ENCODE data around the gene ARRDC4. TPM values are rescaled to one million over a fixed set of nuclear protein-coding genes. Genes with fewer than 3 reads are reported as not detected.
"Not testable (repeated sequence)": the region's sequence is repeated elsewhere in the genome, so short reads cannot be mapped to it uniquely, and the experiment has no call there.

ARRDC4 gene
- total RNA-seq, 2 experiments from 2014 or later = 0.09 TPM; not detected in 1

GRCh38 chr15:97976766-97977503 lies 16.4 kb downstream of the ARRDC4 start:
- no peaks in the 10 kb centered on the region for H3K4me1 Mint-ChIP-seq
- no peaks in the 10 kb centered on the region for H3K27me3 Mint-ChIP-seq
- no peaks in the 10 kb centered on the region for H3K9me3 Mint-ChIP-seq (ENCODE audit: low read depth)
- no peaks in the 10 kb centered on the region for H3K36me3 Mint-ChIP-seq
- H3K4me3 Mint-ChIP-seq = no peak overlapping the region
- CTCF ChIA-PET = no interaction called here
- no peak overlapping the region for H3K27ac Mint-ChIP-seq
- ATAC-seq = no peak
- DNase-seq = no peak

DNA sequence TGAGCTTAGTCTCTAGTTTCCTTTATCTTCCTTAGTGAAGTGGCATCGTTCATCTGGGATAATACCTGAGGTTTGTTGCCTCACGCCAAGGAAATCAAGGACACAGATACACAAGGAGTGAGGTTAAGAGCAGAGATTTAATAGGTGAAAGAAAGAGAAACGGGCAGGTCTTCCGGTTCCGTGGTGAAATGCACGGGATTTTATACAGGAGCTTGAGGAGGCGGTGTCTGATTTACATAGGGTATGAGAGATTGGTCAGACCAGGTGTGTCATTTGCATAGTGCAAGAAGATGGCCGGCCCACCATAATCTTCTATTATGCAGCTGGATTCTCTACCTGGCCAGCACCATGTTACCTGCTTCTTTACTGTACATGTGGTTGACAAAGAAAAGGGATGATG lies 17.2 kb downstream of the ARRDC4 start:
- CTCF ChIA-PET = no interaction called here
- ATAC-seq = no peak
- H3K9me3 Mint-ChIP-seq (ENCODE audit: low read depth) = no peaks in the 10 kb centered on the region

DNA sequence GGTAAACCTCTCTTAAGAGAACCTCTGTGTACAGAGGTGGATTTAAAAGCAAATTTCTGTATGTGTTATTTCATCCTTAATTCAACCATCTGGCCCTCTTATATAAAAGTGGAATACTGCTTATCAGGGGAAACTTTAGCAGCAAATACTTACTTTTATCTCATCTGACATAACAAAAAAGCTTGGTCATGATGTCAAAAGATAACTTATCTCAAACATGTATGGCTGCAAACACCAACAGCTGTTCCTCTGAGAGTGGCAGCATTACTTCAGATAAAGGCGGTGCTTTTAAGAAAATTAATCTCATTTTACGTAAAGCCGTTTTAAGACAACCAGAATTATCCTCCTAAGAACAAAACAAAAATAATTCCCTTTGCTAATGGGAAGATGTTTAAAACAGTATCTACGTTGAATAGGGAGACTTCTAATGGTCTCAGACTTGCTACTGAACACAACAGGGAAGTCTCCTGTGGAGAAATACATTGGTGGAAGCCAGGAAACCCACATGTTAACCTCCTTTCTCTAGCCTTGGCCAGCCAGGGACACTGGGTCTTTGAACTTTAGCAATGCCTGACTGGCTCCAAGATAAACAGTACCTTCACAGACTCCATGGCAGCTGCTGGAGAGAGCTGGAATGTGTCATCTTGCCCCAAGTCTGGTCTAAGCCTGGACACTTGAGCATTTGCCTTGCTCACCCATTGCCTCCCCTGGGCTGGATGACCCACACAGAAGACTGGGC lies 18.1 kb downstream of the ARRDC4 start:
- H3K4me3 Mint-ChIP-seq = no peak overlapping the region
- DNase-seq (no peak), ATAC-seq (no peak)
- no peaks in the 10 kb centered on the region for H3K27me3 Mint-ChIP-seq
- no peaks in the 10 kb centered on the region for H3K9me3 Mint-ChIP-seq (ENCODE audit: low read depth)
- H3K4me1 Mint-ChIP-seq = no peaks in the 10 kb centered on the region
- H3K36me3 Mint-ChIP-seq = no peaks in the 10 kb centered on the region
- CTCF ChIA-PET = no interaction called here
- H3K27ac Mint-ChIP-seq = no peak overlapping the region

More for the DNA sequence above, 17.2 kb downstream of the ARRDC4 start:
- Mint-ChIP-seq H3K4me1 (no peaks in the 10 kb centered on the region), H3K27me3 (no peaks in the 10 kb centered on the region), H3K36me3 (no peaks in the 10 kb centered on the region), H3K4me3 (no peak overlapping the region), H3K27ac (no peak overlapping the region)
- DNase-seq = no peak

DNA sequence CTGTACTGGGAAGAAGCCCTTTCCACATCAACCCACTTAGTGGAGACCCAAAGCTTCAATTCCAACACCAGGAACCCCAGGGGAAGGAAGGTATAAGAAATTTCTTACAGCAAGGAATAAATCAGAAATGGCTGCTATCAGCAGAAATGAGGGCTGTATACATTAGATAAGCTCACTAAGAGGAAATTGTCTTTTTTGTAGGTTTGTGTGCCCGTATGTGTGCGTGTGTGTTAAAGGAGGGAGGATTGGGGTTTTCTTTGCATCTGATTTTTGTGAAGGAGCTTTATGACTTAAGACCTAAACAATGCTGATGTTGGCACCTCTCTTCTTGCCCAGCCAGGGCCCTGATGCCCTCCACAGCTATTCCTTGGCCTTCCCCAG lies 18.6 kb downstream of the ARRDC4 start:
- Mint-ChIP-seq H3K4me3 (no peak overlapping the region), H3K27ac (no peak overlapping the region), H3K27me3 (no peaks in the 10 kb centered on the region), H3K36me3 (no peaks in the 10 kb centered on the region), H3K9me3 (ENCODE audit: low read depth) (no peaks in the 10 kb centered on the region), H3K4me1 (no peaks in the 10 kb centered on the region)
- DNase-seq = no peak
- no peak for ATAC-seq
- CTCF ChIA-PET = no interaction called here

DNA sequence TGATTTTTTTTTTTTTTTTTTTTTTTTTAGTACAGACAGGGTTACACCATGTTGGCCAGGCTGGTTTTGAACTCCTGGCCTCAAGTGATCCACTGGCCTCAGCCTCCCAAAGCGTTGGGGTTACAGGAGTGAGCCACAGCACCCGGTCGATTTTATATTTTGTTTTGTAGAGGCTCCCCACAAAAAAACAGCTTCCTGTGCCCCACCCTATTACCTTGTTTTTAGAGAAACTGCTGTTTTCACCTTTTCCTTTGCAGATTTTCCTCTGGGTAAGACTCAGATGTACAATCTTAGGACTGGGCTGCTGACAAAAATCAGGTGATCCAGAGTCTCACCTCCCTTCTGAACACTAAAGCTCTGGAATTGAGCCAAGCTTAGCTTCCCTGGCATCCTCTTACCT lies 20.6 kb downstream of the ARRDC4 start:
- Mint-ChIP-seq H3K4me3 (no peak overlapping the region), H3K27me3 (no peaks in the 10 kb centered on the region), H3K27ac (no peak overlapping the region), H3K9me3 (ENCODE audit: low read depth) (peaks cover 6% of the 10 kb centered on the region), H3K36me3 (no peaks in the 10 kb centered on the region), H3K4me1 (no peaks in the 10 kb centered on the region)
- DNase-seq (no peak), ATAC-seq (no peak)
- CTCF ChIA-PET = no interaction called here

DNA sequence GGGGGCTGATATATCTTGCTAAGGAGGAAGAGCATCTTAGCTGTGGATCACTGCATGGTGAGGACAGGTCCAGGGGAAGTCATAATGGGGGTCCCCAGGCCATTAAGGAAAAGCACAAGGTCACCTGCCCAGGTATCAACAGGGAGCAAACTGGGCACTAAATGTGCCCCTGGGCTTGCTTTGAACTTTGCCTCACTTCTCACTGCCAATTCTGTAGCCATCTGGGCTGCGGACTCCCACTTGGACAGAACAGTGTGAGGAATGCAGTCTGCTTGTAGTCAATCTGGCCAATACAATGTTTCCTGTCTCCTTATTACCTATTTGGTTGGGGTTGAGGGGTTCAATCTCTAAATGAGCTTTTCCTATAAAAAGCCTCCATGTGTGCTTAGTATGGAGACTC lies 21.3 kb downstream of the ARRDC4 start:
- no peak for DNase-seq
- no peaks in the 10 kb centered on the region for H3K4me1 Mint-ChIP-seq
- peaks cover 10% of the 10 kb centered on the region for H3K9me3 Mint-ChIP-seq (ENCODE audit: low read depth)
- CTCF ChIA-PET = no interaction called here
- no peaks in the 10 kb centered on the region for H3K27me3 Mint-ChIP-seq
- H3K36me3 Mint-ChIP-seq = no peaks in the 10 kb centered on the region
- H3K4me3 Mint-ChIP-seq = no peak overlapping the region
- ATAC-seq = no peak
- no peak overlapping the region for H3K27ac Mint-ChIP-seq

DNA sequence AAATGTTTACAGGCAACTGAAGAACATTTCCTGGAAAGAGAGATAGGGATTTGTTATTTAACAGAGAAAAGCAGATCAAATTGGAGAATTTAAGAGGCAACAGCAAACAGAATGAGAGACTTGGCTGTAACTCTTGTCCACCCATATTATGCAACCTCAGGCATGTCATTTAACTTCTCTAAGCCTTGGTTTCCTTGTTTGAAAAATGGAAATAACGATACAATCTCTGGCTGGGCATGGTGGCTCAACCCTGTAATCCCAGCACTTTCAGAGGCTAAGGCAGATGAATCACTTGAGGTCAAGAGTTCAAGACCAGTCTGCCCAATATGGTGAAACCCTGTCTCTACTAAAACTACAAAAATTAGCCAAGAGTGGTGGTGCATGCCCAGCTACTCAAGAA lies 23.7 kb downstream of the ARRDC4 start:
- ATAC-seq (no peak), DNase-seq (no peak)
- Mint-ChIP-seq H3K27ac (no peak overlapping the region), H3K27me3 (no peaks in the 10 kb centered on the region), H3K36me3 (no peaks in the 10 kb centered on the region), H3K9me3 (ENCODE audit: low read depth) (peaks cover 14% of the 10 kb centered on the region), H3K4me1 (no peaks in the 10 kb centered on the region), H3K4me3 (no peak overlapping the region)
- CTCF ChIA-PET = no interaction called here

DNA sequence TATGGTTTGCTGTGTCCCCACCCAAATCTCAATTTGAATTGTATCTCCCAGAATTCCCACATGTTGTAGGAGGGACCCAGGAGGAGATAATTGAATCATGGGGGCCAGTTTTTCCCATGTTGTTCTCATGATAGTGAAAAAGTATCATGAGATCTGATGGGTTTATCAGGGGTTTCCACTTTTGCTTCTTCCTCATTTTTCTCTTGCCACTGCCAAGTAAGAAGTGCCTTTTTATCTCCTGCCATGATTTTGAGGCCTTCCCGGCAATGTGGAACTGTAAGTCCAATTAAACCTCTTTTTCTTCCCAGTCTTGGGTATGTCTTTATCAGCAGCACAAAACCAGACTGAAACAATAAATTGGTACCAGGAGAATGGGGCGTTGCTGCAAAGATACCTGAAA lies 25.5 kb downstream of the ARRDC4 start:
- H3K4me3 Mint-ChIP-seq, H3K36me3 Mint-ChIP-seq, CTCF ChIA-PET: not testable (repeated sequence)

GRCh38 chr15:97986781-97987180 lies 26.3 kb downstream of the ARRDC4 start:
- no peak for ATAC-seq
- H3K4me3 Mint-ChIP-seq = no peak overlapping the region
- H3K27me3 Mint-ChIP-seq = no peaks in the 10 kb centered on the region
- peaks cover 14% of the 10 kb centered on the region for H3K9me3 Mint-ChIP-seq (ENCODE audit: low read depth)
- CTCF ChIA-PET = no interaction called here
- no peak overlapping the region for H3K27ac Mint-ChIP-seq
- H3K36me3 Mint-ChIP-seq = no peaks in the 10 kb centered on the region
- no peak for DNase-seq
- H3K4me1 Mint-ChIP-seq = no peaks in the 10 kb centered on the region

More for the DNA sequence above, 25.5 kb downstream of the ARRDC4 start:
- peaks cover 14% of the 10 kb centered on the region for H3K9me3 Mint-ChIP-seq (ENCODE audit: low read depth)
- not testable (repeated sequence) for ATAC-seq, H3K27me3 Mint-ChIP-seq, DNase-seq, H3K4me1 Mint-ChIP-seq, H3K27ac Mint-ChIP-seq

DNA sequence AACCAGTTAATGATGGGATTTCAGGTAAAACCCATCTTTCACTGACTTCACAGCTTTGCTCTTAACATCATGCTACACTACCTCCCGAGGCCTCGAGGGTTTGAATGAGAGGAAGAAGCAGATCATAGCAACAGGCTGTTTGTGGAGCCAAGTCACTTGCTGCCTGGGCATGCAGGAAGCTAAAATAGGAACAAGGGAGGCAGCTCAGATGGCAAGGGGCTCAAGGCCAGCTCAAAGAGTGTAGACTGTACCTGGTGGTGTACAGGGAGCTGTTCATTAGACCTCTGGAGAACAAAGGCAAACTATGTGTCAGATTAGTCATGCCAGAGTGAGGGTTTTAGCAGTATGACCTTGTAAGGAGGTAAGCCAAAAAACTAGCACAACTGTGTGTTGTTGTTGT lies 28.8 kb downstream of the ARRDC4 start:
- CTCF ChIA-PET = no interaction called here
- no peak overlapping the region for H3K27ac Mint-ChIP-seq
- no peak for DNase-seq
- H3K36me3 Mint-ChIP-seq = no peaks in the 10 kb centered on the region
- peaks cover 14% of the 10 kb centered on the region for H3K9me3 Mint-ChIP-seq (ENCODE audit: low read depth)
- H3K27me3 Mint-ChIP-seq = no peaks in the 10 kb centered on the region
- ATAC-seq = no peak
- no peak overlapping the region for H3K4me3 Mint-ChIP-seq
- H3K4me1 Mint-ChIP-seq = no peaks in the 10 kb centered on the region

DNA sequence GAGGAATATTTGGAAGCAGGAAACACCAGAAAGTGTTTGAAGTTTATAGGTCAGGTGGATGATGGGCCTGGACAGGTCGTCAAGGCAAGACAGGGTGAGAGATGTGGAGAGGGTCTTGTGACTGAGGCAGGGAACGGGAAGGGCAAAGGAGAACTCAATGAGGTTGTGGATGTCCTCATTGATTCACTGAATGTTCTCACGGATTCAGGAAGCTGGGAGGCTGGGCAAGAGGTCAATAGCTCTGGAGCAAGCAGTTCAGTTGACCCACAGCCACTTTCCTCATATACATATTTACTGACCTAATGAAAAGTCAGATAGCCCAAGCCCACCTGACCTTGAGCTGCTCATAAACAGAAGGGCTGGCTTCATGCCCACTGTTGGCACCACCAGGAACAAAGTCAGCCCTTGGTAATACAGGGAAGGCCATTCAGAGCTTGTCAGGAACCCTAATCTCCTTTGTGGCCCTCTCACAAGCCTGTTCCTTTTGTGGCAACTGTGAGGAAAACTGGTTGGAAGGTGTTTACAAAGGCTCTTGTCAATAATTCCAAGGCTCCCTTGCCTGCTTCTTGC lies 31.6 kb downstream of the ARRDC4 start:
- ATAC-seq (no peak), DNase-seq (no peak)
- H3K4me1 Mint-ChIP-seq = no peaks in the 10 kb centered on the region
- CTCF ChIA-PET = no interaction called here
- no peaks in the 10 kb centered on the region for H3K27me3 Mint-ChIP-seq
- no peaks in the 10 kb centered on the region for H3K36me3 Mint-ChIP-seq
- H3K27ac Mint-ChIP-seq = no peak overlapping the region
- H3K4me3 Mint-ChIP-seq = no peak overlapping the region
- peaks cover 4% of the 10 kb centered on the region for H3K9me3 Mint-ChIP-seq (ENCODE audit: low read depth)

DNA sequence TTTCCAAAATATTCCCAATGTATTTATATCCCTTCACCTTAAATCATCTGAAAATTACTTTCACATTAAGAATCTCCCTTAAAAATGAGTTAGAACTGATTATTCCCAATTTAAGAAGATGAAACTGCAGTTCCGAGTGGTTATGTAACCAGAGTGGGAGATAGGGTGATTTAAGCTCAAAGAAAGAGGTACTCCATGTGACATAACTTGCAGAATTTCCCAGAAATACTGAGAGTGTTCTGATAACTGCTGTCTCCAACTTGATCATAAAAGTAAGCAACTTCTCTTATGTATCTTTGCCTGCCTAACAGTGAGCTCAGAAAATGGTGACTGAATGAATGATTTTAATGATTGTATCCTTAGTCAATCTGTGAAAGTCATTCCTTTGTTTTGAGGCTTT lies 32.3 kb downstream of the ARRDC4 start:
- Mint-ChIP-seq H3K27ac (no peak overlapping the region), H3K4me1 (no peaks in the 10 kb centered on the region), H3K9me3 (ENCODE audit: low read depth) (peaks cover 2% of the 10 kb centered on the region), H3K36me3 (no peaks in the 10 kb centered on the region), H3K4me3 (no peak overlapping the region), H3K27me3 (no peaks in the 10 kb centered on the region)
- no peak for DNase-seq
- CTCF ChIA-PET = no interaction called here
- no peak for ATAC-seq

DNA sequence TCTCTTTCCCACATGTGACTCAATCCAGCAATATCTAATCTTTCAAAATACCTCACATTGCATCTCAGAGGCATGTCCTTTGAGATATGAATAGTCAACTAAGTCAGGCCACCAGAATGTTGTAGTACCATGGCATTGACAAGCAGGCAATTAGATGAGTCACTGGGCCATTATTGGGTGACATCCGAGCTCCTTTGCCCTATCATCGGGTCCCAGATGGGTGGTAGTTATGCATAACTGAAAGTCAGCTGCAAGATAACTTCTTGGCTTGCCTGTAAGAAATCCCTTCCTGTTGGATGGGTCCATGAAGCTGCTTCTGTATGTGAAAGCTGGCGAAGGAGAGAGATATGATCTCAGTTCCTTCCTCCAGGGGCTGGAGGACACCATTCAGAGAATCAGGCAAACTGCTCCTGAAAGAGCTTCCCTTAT lies 32.8 kb downstream of the ARRDC4 start:
- H3K4me3 Mint-ChIP-seq = no peak overlapping the region
- H3K27ac Mint-ChIP-seq = no peak overlapping the region
- H3K4me1 Mint-ChIP-seq = no peaks in the 10 kb centered on the region
- ATAC-seq = no peak
- DNase-seq = no peak
- no peaks in the 10 kb centered on the region for H3K9me3 Mint-ChIP-seq (ENCODE audit: low read depth)
- no peaks in the 10 kb centered on the region for H3K27me3 Mint-ChIP-seq
- H3K36me3 Mint-ChIP-seq = no peaks in the 10 kb centered on the region
- CTCF ChIA-PET = no interaction called here

GRCh38 chr15:97994236-97994635 lies 33.7 kb downstream of the ARRDC4 start:
- Mint-ChIP-seq H3K4me3 (no peak overlapping the region), H3K27me3 (no peaks in the 10 kb centered on the region), H3K9me3 (ENCODE audit: low read depth) (no peaks in the 10 kb centered on the region), H3K4me1 (no peaks in the 10 kb centered on the region), H3K27ac (no peak overlapping the region), H3K36me3 (no peaks in the 10 kb centered on the region)
- ATAC-seq (no peak), DNase-seq (no peak)
- CTCF ChIA-PET = no interaction called here

Measured in activated CD8-positive, alpha-beta memory T cell treated with anti-CD3 and anti-CD28 coated beads, Interleukin-2, amount 10 ng/mL, durations not matched to agents 7 days and 5 days (primary cell).